SK-N-SH (cell line): ENCODE data around the gene SELPLG. TPM values are rescaled to one million over a fixed set of nuclear protein-coding genes. Genes with fewer than 3 reads are reported as not detected.

ENCODE experiments used
- CTCF ChIA-PET: fragments of 300-600, 350-600 bp; formaldehyde crosslinking; extraction: SDS; loops from one replicate; lab custom pipeline; 2021; lab: Yijun Ruan, JAX
- POLR2A ChIA-PET: fragments of 350-600 bp; sonication (Branson Sonifier 250); formaldehyde crosslinking; extraction: SDS; loops from one replicate; lab custom pipeline; 2020; ENCODE audit warnings: antibody characterized with exemption, inconsistent platforms; lab: Yijun Ruan, JAX
- DNase-seq: peaks from one replicate; pipeline ENCODE4 v3.0.0; 2012
- H2AFZ ChIP-seq: fragments of 200-600 bp; sonication (generic); 2 replicates; pipeline ENCODE4 v1.8.1; 2016; ENCODE audit warnings: antibody characterized with exemption, mild to moderate bottlenecking, low read depth
- H3F3A ChIP-seq: fragments of 200-600 bp; sonication (generic); replicated peaks from 2 replicates; pipeline ENCODE3; 2016; ENCODE audit warnings: antibody characterized with exemption, mild to moderate bottlenecking; ENCODE audit not compliant: insufficient read depth
- H3K27ac ChIP-seq, 2 experiments: fragments of 200-500 bp in 1 of 2; fragments of 200-600 bp in 1 of 2; sonication (Bioruptor generic) in 1 of 2; sonication (generic), shearing (Covaris generic) in 1 of 2; 2 replicates each; pipeline versions ENCODE4 v1.5.1 to v1.6.1; 2014 to 2016; ENCODE audit warnings: low read depth in 2 of 2, inconsistent platforms in 1 of 2, low read length in 1 of 2, mild to moderate bottlenecking in 1 of 2, mixed read lengths in 1 of 2
- H3K27me3 ChIP-seq: fragments of 200-600 bp; sonication (generic), shearing (Covaris generic); 2 replicates; pipeline ENCODE4 v1.6.1; 2016; ENCODE audit warnings: mixed run types; ENCODE audit not compliant: insufficient read depth
- H3K36me3 ChIP-seq, 2 experiments: fragments of 200-500 bp in 1 of 2; fragments of 200-600 bp in 1 of 2; sonication (Bioruptor generic) in 1 of 2; sonication (generic) in 1 of 2; replicated peaks in 1 of 2; 2 replicates each; pipeline versions ENCODE3 to v1.5.1; 2014 to 2016; ENCODE audit warnings: low read length in 1 of 2, mild to moderate bottlenecking in 1 of 2; ENCODE audit not compliant: insufficient read depth in 2 of 2, control insufficient read depth in 1 of 2
- H3K4me1 ChIP-seq, 2 experiments: fragments of 200-500 bp in 1 of 2; fragments of 200-600 bp in 1 of 2; sonication (Bioruptor generic) in 1 of 2; sonication (generic), shearing (Covaris generic) in 1 of 2; 2 replicates each; pipeline versions ENCODE4 v1.5.1 to v1.6.1; 2014 to 2016; ENCODE audit warnings: low read depth in 1 of 2, low read length in 1 of 2, mixed run types in 1 of 2; ENCODE audit not compliant: insufficient read depth in 2 of 2, control insufficient read depth in 1 of 2
- H3K4me2 ChIP-seq: fragments of 200-600 bp; sonication (generic), shearing (Covaris generic); 2 replicates; pipeline ENCODE4 v1.6.1; 2017; ENCODE audit warnings: mixed run types
- H3K4me3 ChIP-seq, 2 experiments: fragments of 200-500 bp in 1 of 2; fragments of 200-600 bp in 1 of 2; sonication (Bioruptor generic) in 1 of 2; sonication (generic), shearing (Covaris generic) in 1 of 2; 2 replicates each; pipeline versions ENCODE4 v1.5.1 to v1.8.1; 2014 to 2016; ENCODE audit warnings: low read depth in 2 of 2, inconsistent platforms in 1 of 2, low read length in 1 of 2, mild to moderate bottlenecking in 1 of 2, mixed read lengths in 1 of 2, moderate library complexity in 1 of 2
- H3K79me2 ChIP-seq: fragments of 200-600 bp; sonication (generic); 2 replicates; pipeline ENCODE4 v1.8.1; 2017; ENCODE audit warnings: mild to moderate bottlenecking; ENCODE audit not compliant: insufficient read depth
- H3K9ac ChIP-seq: fragments of 200-600 bp; sonication (generic); 2 replicates; pipeline ENCODE4 v1.6.1; 2017; ENCODE audit warnings: mixed run types
- H3K9me2 ChIP-seq: fragments of 200-600 bp; sonication (generic); 2 replicates; pipeline ENCODE4 v1.6.1; 2017; ENCODE audit warnings: mixed run types
- H3K9me3 ChIP-seq: fragments of 200-600 bp; sonication (generic); 2 replicates; pipeline ENCODE4 v1.6.1; 2017; ENCODE audit warnings: mixed run types, mild to moderate bottlenecking, moderate library complexity
- H4K20me1 ChIP-seq: fragments of 200-600 bp; sonication (generic); 2 replicates; pipeline ENCODE4 v1.6.1; 2017; ENCODE audit warnings: mild to moderate bottlenecking, mixed run types; ENCODE audit not compliant: insufficient read depth
- ELF1 ChIP-seq: IDR thresholded peaks from 2 replicates; pipeline ENCODE4 v1.4.0; 2012
- EP300 ChIP-seq, 2 experiments: IDR thresholded peaks; 2 replicates each; pipeline versions ENCODE4 v1.4.0 to v1.6.1; 2012; ENCODE audit warnings: borderline replicate concordance in 1 of 2, low read depth in 1 of 2, low read length in 1 of 2
- FOXJ3 ChIP-seq: sonication (generic); formaldehyde crosslinking; IDR thresholded peaks from 2 replicates; pipeline ENCODE4 v1.5.1; 2020; ENCODE audit warnings: mild to moderate bottlenecking, missing genetic modification reagents
- GABPA ChIP-seq: IDR thresholded peaks from 2 replicates; pipeline ENCODE4 v1.4.0; 2012; ENCODE audit warnings: low read depth, mild to moderate bottlenecking
- GATA2 ChIP-seq: sonication (generic); formaldehyde crosslinking; IDR thresholded peaks from 2 replicates; pipeline ENCODE4 v1.5.0; 2020; ENCODE audit warnings: mild to moderate bottlenecking, missing genetic modification reagents
- JUND ChIP-seq: IDR thresholded peaks from 2 replicates; pipeline ENCODE4 v1.4.0; 2012
- MXI1 ChIP-seq: IDR thresholded peaks from 2 replicates; pipeline ENCODE4 v1.6.1; 2012; ENCODE audit warnings: mild to moderate bottlenecking, low read depth, low read length, improper control_type of control experiment
- NRF1 ChIP-seq: IDR thresholded peaks from 2 replicates; pipeline ENCODE4 v1.6.1; 2012; ENCODE audit warnings: low read depth, mild to moderate bottlenecking, low read length
- RAD21 ChIP-seq: IDR thresholded peaks from 2 replicates; pipeline ENCODE4 v1.6.1; 2012; ENCODE audit warnings: mild to moderate bottlenecking, low read length
- RCOR1 ChIP-seq: fragments of 150-350 bp; IDR thresholded peaks from 2 replicates; pipeline ENCODE4 v1.6.1; 2017; ENCODE audit warnings: antibody characterized with exemption, low read length
- RFX5 ChIP-seq: IDR thresholded peaks from 2 replicates; pipeline ENCODE4 v1.6.1; 2012; ENCODE audit warnings: mild to moderate bottlenecking, improper control_type of control experiment, low read length
- RXRA ChIP-seq: IDR thresholded peaks from 2 replicates; pipeline ENCODE4 v1.4.0; 2012; ENCODE audit warnings: low read depth, mild to moderate bottlenecking, borderline replicate concordance
- SMC3 ChIP-seq: IDR thresholded peaks from 2 replicates; pipeline ENCODE4 v1.6.1; 2012; ENCODE audit warnings: low read depth, low read length, improper control_type of control experiment
- TAF1 ChIP-seq: IDR thresholded peaks from 2 replicates; pipeline ENCODE4 v1.6.1; 2012; ENCODE audit warnings: low read depth, mild to moderate bottlenecking, low read length, moderate library complexity, borderline replicate concordance
- TEAD4 ChIP-seq: IDR thresholded peaks from 2 replicates; pipeline ENCODE4 v1.4.0; 2012; ENCODE audit warnings: mild to moderate bottlenecking, borderline replicate concordance; ENCODE audit not compliant: insufficient read depth
- USF1 ChIP-seq: IDR thresholded peaks from 2 replicates; pipeline ENCODE4 v1.4.0; 2012; ENCODE audit warnings: low read depth, borderline replicate concordance
- YY1 ChIP-seq: IDR thresholded peaks from 2 replicates; pipeline ENCODE4 v1.4.0; 2012; ENCODE audit warnings: low read depth, mild to moderate bottlenecking
- WGBS: methylation state at CpG from one replicate; pipeline ENCODE4 v1.1.6; 2017; ENCODE audit warnings: low lambda C conversion rate; 5-methylcytosine and 5-hydroxymethylcytosine counted together
- polyA plus RNA-seq, 3 experiments: library from polyadenylated mRNA; depleted of rRNA; stranded (reverse); fragments of >200 nt; gene quantifications; 2 replicates each; pipeline ENCODE4 v1.2.3, GENCODE V29; 2012
- TF ChIP-seq, protein P1 (sequence below): IDR thresholded peaks from 2 replicates; pipeline ENCODE4; 2012
- TF ChIP-seq, protein P2 (sequence below): fragments of 200-600 bp; sonication (generic); IDR thresholded peaks from 2 replicates; pipeline ENCODE4 v1.6.1; 2017; ENCODE audit warnings: antibody characterized with exemption, mild to moderate bottlenecking, moderate library complexity

Gene SELPLG
- polyA plus RNA-seq, 1 of the 3 experiments (the other 2 are of a cell fraction) = 2.8 TPM

DNA sequence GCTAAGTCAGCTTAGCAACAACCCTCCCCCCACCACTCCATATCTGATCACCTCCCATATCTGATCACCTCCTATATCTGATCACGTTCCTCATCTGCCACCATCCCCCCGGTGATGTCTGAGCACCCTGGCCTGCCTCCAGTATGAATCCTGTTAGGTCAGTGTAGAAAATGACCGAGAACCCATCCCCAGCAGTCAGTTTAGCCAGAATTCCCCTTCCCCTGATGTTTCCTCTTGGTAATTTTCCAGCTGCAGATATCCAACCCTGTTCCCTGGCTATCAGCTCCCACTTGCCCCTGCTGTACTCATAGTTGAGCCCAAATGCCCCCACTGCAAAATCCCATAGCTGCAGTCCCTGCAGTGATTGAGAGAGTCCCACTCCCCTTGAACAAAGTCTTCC lies 12.5 kb downstream of the SELPLG start:
- Histone ChIP-seq H3K9me3 (no peaks in the 10 kb centered on the region), H3K9ac (no peak overlapping the region), H3F3A (no peaks in the 10 kb centered on the region), H3K4me1 (no peaks in the 10 kb centered on the region; a peak in 2 of 4 replicates), H3K79me2 (no peaks in the 10 kb centered on the region), H2AFZ (no peak overlapping the region), H3K27me3 (no peaks in the 10 kb centered on the region), H3K4me3 (no peak overlapping the region), H3K36me3 (no peaks in the 10 kb centered on the region), H4K20me1 (no peaks in the 10 kb centered on the region), H3K4me2 (no peak overlapping the region), H3K27ac (no peak overlapping the region), H3K9me2 (no peaks in the 10 kb centered on the region)
- ChIA-PET CTCF (interaction anchor here (1.2 to 19.2 kb wide), 4 partner anchors 11 to 183 kb away, joined by 3 to 503 read pairs (median 8); partner anchors contain the start of genes ISCU and SART3), POLR2A (no interaction called here)
- DNase-seq = no peak
- WGBS = 97% methylated on average over 3 of the region's 3 CpGs
- TF ChIP-seq, protein P1, sequence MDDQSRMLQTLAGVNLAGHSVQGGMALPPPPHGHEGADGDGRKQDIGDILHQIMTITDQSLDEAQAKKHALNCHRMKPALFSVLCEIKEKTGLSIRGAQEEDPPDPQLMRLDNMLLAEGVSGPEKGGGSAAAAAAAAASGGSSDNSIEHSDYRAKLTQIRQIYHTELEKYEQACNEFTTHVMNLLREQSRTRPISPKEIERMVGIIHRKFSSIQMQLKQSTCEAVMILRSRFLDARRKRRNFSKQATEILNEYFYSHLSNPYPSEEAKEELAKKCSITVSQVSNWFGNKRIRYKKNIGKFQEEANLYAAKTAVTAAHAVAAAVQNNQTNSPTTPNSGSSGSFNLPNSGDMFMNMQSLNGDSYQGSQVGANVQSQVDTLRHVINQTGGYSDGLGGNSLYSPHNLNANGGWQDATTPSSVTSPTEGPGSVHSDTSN = no peak
- TF ChIP-seq RAD21 = no peak
- no peak for TF ChIP-seq RXRA
- TF ChIP-seq YY1 = no peak
- TF ChIP-seq NRF1 = no peak
- no peak for TF ChIP-seq EP300 (IDR thresholded peaks at IDR 0.05; ENCODE audit: borderline replicate concordance in 1 of 2, low read depth in 1 of 2, low read length in 1 of 2)
- TF ChIP-seq GATA2 (CRISPR knock-in tag) = no peak
- TF ChIP-seq TAF1 = no peak
- no peak for TF ChIP-seq RFX5
- no peak for TF ChIP-seq FOXJ3
- no peak for TF ChIP-seq ELF1
- TF ChIP-seq, protein P2, sequence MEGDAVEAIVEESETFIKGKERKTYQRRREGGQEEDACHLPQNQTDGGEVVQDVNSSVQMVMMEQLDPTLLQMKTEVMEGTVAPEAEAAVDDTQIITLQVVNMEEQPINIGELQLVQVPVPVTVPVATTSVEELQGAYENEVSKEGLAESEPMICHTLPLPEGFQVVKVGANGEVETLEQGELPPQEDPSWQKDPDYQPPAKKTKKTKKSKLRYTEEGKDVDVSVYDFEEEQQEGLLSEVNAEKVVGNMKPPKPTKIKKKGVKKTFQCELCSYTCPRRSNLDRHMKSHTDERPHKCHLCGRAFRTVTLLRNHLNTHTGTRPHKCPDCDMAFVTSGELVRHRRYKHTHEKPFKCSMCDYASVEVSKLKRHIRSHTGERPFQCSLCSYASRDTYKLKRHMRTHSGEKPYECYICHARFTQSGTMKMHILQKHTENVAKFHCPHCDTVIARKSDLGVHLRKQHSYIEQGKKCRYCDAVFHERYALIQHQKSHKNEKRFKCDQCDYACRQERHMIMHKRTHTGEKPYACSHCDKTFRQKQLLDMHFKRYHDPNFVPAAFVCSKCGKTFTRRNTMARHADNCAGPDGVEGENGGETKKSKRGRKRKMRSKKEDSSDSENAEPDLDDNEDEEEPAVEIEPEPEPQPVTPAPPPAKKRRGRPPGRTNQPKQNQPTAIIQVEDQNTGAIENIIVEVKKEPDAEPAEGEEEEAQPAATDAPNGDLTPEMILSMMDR = no peak
- no peak for TF ChIP-seq SMC3

- 95% methylated on average over 10 of the region's 10 CpGs for WGBS
- no peak for DNase-seq
- H3K4me2 ChIP-seq = no peak overlapping the region
- TF ChIP-seq GABPA (no peak), NRF1 (no peak), MXI1 (no peak), USF1 (no peak), JUND (no peak), RXRA (no peak), ELF1 (no peak), RCOR1 (no peak), TEAD4 (no peak), FOXJ3 (no peak)
- TF ChIP-seq, protein P1 = no peak
- TF ChIP-seq, protein P2 = no peak
Measured at GRCh38 chr12:108620236-108620879, 13.3 kb downstream of the SELPLG start.

More at GRCh38 chr12:108620236-108620879, 13.3 kb downstream of the SELPLG start:
- CTCF ChIA-PET = interaction anchor here (0.6 to 19.2 kb wide), 4 partner anchors 44 to 183 kb away, joined by 3 to 503 read pairs (median 29); partner anchors contain the start of genes ISCU and SART3
- POLR2A ChIA-PET = no interaction called here
- H3K9ac ChIP-seq = no peak overlapping the region
- no peaks in the 10 kb centered on the region for H3K27me3 ChIP-seq
- H2AFZ ChIP-seq = no peak overlapping the region
- H3K4me3 ChIP-seq = no peak overlapping the region
- no peaks in the 10 kb centered on the region for H3K9me2 ChIP-seq
- no peak overlapping the region for H3K27ac ChIP-seq
- H3K79me2 ChIP-seq = no peaks in the 10 kb centered on the region
- no peaks in the 10 kb centered on the region for H4K20me1 ChIP-seq
- H3F3A ChIP-seq = no peaks in the 10 kb centered on the region
- H3K9me3 ChIP-seq = no peaks in the 10 kb centered on the region
- H3K36me3 ChIP-seq = no peaks in the 10 kb centered on the region
- no peaks in the 10 kb centered on the region; a peak in 2 of 4 replicates for H3K4me1 ChIP-seq
